Fibroblast of mammary gland (primary cell): ENCODE data around the gene HPCAL1.
A peak's percentile ranks its signal among the peaks of the same experiment; 100 is the strongest.

Experiments
- DNase-seq: peaks from one replicate; pipeline ENCODE4 v3.0.0-alpha.2; 2010; ENCODE audit warnings: low read depth
- H3K4me3 ChIP-seq: 2 replicates; pipeline ENCODE4 v1.5.1; 2011; ENCODE audit warnings: low read depth, mild to moderate bottlenecking, low read length, moderate library complexity; ENCODE audit not compliant: control insufficient read depth
- CTCF ChIP-seq: conservative IDR thresholded peaks from 2 replicates; pipeline ENCODE4 v1.5.1; 2011; ENCODE audit warnings: low read depth, low read length, inconsistent platforms; ENCODE audit not compliant: control insufficient read depth, insufficient read depth

The HPCAL1 gene

GRCh38 chr2:10375570-10376281 is 73.0 kb downstream of the HPCAL1 start:
- no peak for TF ChIP-seq CTCF
- DNase-seq: no peak
- no peak overlapping the region for H3K4me3 ChIP-seq

GRCh38 chr2:10377052-10377746 is 74.5 kb downstream of the HPCAL1 start:
- DNase-seq: no peak
- H3K4me3 ChIP-seq: no peak overlapping the region
- TF ChIP-seq CTCF: no peak

- no peak overlapping the region for H3K4me3 ChIP-seq
- TF ChIP-seq CTCF: no peak
- no peak for DNase-seq
Observed at GRCh38 chr2:10377747-10378085, 75.0 kb downstream of the HPCAL1 start.

- DNase-seq: no peak
- TF ChIP-seq CTCF: no peak
- H3K4me3 ChIP-seq: no peak overlapping the region
Observed at GRCh38 chr2:10378189-10378588, 75.5 kb downstream of the HPCAL1 start.

GRCh38 chr2:10380048-10380926 is 77.6 kb downstream of the HPCAL1 start:
- TF ChIP-seq CTCF: no peak

GRCh38 chr2:10381997-10382353 is 79.3 kb downstream of the HPCAL1 start:
- no peak overlapping the region for H3K4me3 ChIP-seq
- no peak for TF ChIP-seq CTCF
- DNase-seq: no peak

More at GRCh38 chr2:10380048-10380926, 77.6 kb downstream of the HPCAL1 start:
- DNase-seq: peak; percentile 38
- no peak overlapping the region for H3K4me3 ChIP-seq
